Epidermal melanocyte (primary cell): ENCODE data around the gene JPT2.
A peak's percentile ranks its signal among the peaks of the same experiment; 100 is the strongest.
"Not testable (repeated sequence)": the region's sequence is repeated elsewhere in the genome, so short reads cannot be mapped to it uniquely, and the experiment has no call there.

Experiments
- DNase-seq: peaks from one replicate; pipeline ENCODE4 v3.0.0; 2011; ENCODE audit warnings: low spot score; ENCODE audit not compliant: insufficient read length

JPT2 gene

DNA sequence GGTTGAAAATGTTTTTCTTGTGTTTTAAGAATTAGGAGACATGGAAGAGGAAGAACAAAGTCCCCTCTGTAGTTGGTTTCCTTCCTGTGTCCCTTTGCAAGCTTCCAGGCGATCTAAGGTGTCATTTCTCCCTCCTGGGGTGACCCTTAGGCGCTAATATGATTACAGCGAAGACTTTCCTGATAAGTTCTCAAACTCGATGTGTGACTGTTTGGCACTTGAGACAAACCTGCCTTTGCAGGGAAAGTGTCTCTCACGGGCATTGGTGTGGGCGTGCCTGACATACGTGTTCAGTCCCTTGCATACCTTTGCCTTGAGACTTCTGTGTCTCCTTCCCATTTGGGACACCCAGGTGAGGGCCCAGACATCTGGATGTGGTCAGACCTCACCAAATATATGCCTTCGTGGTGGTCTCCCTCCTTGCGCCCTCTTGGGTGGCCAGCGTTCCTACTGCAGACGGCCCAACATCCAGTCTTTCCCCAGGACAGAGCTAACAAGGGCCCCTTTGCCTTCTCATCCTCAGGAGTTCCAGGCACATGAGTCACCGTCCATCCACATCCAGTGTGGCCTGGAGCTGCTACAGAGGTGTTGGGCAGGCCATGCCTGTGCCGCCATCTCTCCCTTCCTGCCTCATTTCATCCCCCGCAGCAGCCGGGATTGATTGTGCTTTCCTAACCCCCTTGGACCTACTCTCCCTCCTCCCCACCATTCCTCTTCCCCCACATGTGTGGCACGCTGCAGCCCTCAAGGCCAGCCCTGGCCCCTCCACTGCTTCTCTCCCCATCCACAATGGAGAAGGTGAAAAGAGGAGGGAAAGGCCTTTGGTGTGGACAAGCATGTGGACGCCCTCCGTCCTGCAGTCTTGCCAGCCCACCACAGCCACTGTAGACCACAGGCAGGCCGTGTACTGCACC, 3.1 kb upstream of the JPT2 start:
- DNase-seq, result no peak

DNA sequence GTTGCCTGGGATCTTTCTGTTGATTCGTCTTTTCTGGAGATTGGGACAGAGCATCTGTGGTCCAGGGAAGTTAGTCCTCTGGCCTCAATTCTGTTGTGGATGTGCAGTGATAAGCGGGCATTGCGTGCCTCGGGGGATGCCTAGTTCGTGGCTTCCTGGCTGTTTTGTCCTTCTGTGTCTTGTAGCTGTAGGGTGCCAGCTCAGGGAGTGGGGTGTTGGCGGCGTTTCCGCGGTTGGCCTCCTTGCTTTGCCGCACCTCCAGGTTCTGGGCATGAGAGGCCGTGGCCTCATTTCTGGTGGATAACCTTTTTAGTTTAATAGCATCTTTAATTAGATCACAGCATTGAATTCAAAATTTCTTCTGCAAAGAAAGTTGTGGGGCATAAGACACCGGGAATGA, 1.4 kb upstream of the JPT2 start:
- no peak for DNase-seq

DNA sequence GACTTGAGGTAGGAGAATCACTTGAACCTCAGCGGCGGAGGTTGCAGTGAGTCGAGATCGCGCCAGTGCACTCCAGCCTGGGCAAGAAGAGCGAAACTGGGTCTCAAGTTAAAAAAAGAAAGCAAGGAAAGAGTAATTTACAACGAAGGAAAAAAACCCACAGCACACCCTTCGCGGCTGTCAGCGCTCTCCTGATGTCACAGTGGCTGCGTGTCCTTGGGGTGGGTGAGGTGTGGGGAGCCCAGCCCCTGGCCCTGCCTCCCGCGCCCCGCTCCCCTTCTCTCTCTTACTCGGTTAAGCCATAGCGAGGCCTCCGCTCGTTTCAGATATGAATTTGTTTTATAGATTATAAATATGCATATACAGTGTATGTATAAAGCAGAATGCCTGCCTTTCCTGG, 740 bp upstream of the JPT2 start:
- no peak for DNase-seq

DNA sequence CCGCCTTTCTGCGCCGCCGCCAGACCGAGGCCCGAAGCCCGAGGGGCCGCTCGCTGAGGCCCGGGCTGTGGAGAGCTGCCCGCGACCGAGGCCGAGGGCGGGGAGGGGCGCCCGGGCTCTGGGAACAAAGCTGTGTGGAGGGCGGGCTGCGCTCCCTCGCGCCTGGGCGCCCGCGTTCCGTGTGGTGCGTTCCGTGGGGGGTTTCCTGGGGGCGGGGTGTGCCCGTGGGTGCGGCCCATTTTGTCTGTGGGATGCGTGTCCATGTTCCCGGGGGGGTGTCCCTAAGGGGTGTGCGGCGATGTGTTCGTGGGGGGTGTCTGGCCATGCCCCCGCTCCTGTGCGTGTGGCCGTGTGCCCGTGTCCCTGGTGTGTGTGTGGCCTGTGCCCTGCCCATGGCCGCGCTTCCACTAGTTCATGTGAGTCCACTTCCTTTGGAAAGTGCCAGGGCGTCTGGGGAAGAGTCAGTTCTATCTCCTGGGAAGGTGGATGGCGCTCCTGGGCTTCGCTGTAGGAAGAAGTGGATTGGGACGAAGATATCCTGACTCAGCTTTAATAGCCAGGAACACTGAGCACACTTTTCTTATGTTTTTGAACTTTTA, 520 bp downstream of the JPT2 start:
- DNase-seq, result no peak

DNA sequence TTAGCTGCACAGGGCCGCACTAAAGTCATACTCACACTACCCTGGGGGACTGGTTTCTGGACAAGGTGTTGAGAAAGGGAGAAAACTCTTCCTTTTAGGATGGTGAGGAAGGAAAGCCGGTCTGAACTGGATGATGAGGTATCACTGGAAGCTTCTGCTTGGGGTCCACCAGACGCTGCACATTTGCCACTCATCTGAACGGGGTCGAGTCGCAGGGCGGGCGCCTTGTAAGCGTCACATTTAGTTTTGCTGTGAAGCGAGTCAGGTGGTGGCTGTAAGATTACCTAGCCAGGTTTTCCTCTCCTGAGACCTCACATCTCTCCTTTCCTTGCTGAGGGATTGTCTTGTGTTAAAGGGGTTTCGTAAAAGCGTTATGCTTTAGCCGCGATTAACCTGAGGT, 2.3 kb downstream of the JPT2 start:
- no peak for DNase-seq

DNA sequence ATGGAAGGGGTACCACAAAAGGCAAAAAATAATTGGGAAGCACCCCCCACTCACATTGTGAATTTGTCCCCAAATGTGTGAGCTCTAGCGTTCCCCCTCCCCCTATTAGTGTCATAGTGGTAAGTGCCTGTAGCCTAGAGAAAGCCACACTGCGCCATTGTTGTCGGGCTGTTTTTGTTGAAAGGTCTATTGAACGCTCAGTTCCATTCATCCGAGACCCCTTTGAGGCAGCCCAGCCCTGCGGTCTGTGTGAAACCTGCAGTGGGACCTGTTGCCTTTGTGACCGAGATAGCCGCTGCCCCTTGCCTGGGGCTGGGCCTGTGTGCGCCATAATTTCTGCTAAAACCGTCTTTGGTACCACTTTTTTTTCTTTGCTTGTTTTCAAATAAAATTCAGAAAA, 3.0 kb downstream of the JPT2 start:
- DNase-seq, result no peak

DNA sequence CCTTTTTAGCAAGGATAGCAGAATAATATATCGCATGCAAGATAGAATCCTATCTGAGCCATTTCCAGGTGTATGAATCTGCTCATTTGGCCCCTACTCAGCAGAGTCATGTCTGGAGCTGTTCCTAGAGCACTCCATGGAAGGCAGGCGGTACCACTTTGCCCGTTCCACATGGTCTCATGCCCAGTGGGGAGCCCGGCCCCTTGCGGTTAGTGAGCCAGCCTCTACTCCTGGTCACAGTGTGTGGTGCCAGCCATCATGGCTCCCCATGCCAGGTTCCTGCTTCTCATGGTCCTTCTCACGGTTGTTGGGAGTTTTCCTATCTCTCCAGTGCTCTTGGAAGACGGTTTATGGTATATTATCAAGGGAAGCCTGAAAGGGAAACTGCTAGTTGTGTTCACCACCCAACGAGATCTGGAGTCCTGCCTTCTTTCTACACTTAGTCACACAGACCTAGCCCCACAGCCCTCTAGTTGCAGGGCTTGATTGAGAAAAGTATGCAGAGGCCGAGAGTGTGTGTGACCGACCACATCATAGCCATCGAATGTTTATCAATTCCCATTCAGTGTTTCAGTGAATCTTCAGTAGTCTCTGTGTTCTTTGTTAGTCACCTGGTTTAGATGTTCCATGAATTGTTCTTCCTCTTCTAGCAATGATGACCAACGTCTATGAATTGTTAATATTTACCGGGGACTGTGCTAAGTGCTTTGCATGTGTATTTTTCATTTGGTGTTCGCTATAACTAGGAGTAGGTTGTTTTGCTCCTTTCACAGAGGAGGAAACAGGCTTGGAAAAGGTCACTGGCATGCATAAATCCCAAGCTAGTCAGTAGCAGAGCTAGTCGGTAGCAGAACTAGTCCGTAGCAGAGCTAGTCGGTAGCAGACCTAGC, 9.6 kb downstream of the JPT2 start:
- DNase-seq, result no peak

DNA sequence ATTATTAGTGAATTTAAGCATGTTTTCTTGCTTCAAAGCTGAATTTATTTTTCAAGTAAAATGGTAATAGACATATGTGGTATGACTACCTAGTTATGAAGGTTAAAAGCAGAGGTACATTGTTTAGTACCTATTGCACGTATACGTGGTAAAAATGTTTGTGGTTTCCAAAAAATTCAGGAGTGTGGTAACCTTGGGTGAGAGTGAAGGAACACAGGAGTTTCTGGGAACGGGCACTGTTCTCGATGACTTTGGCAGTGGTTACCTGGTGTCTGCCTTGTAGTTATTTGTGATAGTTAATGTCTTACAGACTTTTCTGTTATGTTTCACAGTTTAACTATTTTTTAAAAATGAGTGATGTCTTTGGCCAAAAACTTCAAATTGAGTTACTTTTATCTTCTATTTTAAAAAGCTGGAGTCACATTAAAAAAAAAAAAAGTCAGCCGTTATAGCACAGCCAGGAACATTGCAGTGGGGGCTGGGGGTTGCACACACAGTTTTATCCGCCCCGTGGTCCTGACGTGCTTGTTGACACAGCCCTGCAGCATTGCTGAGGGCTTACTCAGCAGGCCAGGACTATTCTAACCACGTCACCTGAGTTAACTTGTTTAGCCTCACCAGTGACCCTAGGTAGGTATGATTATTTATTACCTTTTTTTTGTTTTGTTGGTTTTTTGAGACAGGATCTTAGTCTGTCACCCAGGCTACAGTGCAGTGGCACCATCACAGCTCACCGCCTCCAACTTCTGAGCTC, 10.9 kb downstream of the JPT2 start:
- DNase-seq, result no peak

DNA sequence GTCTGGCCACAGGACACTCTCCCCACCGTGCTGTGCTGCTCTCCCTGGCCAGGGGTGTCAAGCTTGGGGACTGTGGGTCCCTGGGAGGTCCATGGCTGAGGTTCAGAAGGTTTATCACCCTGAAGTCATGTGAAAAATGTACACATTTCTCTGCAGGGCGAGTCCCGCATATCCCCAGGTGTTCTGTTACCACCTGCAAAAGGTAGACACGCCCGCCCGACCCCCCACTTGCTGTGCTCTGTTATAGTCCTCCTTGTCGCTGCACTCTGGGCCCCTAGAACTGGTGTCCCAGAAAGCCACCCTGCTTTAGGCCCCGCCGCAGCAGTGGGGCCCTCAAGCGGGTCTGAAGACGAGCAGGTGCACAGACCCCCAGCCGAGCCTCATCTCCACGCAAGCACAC, 11.8 kb downstream of the JPT2 start:
- DNase-seq, result no peak

DNA sequence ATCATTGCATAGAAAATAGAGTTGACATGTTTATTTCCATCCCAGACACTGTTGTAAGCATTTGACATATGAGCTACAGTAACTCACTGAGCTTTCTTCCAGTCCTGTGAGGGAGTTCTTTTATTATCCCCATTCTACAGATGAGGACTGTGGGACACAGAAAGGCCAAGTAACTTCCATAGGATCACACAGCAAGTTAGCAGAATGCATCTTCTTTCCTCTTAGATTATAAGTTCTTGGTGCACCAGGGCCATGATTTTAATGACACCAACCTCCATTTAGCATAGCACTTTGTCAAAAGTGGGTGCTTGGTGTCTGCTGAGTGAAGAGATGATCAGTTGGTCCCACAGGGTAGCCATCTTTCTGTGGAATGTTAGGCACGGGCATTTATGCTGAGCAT, 12.7 kb downstream of the JPT2 start:
- no peak for DNase-seq

DNA sequence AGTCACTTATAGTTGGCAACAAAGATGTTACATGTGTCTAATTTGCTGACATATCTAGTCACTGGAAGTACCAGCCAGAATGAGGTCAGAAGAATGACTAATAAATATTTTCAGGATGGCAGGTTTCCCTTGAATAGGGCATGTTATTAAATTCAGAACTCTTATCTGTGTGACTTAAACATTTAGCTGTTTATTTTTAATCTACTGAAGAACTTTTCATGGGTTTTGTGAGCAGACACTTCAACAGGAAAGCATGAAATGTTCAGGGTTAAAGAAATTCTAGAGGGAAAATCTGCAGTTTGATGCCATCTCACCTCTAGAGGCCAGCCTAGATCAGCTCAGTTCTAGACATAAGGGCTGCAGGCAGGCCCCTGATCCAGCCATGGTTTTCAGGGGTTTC, 13.2 kb downstream of the JPT2 start:
- no peak for DNase-seq

DNA sequence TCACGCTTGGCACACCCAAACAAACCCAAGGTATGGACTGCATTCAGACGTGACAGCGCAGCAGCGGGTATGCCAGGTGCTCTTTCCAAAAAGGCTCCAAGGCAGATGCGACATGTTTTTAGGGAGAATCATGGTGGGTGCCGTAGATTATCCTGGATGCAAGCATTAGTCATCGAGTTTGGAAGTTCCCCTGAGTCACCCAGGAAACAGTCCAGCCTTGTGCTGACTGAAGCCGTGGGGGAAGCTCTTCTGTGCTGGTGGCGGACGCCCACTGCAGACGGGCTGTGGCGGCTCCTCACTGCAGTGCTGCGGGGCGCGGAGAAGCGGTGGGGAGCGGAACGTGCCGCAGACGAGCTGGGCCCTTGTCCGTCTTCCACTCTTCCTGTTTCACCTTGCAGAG, 13.9 kb downstream of the JPT2 start:
- no peak for DNase-seq

DNA sequence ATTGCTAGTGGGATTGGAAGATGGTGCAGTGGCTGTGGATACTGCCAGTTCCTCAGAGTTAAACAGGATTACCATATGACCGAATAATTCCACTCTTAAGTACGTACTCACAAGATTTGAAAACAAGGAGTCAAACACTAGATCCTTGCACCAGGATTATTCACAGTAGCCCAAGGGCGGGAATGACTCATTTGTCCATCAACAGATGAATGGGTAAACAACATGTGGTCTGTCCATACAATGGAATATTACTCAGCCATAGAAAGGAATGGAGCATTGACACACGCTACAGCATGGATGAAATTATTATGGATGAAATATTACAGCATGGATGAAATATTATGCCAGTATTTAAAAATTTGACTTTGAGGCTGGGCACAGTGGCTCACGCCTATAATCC, 18.8 kb downstream of the JPT2 start:
- no peak for DNase-seq

DNA sequence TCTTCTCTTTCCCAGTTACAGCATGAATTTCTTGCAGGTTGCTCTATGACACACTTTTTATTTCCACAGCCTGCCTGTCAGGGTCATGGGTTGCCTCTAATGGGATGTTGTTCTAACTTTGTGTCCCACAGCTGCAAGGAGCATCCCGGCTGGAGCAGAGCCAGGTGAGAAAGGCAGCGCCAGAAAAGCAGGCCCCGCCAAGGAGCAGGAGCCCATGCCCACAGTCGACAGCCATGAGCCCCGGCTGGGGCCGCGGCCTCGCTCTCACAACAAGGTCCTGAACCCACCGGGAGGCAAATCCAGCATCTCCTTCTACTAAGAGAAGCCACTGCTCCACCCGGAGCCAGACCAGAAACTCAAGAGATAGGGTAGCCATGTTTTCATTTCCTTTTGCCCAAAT, 20.6 kb downstream of the JPT2 start:
- no peak for DNase-seq

DNA sequence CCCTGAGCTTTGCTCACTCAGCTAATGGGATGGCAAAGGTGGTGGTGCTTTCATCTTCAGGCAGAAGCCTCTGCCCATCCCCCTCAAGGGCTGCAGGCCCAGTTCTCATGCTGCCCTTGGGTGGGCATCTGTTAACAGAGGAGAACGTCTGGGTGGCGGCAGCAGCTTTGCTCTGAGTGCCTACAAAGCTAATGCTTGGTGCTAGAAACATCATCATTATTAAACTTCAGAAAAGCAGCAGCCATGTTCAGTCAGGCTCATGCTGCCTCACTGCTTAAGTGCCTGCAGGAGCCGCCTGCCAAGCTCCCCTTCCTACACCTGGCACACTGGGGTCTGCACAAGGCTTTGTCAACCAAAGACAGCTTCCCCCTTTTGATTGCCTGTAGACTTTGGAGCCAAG, 22.2 kb downstream of the JPT2 start:
- no peak for DNase-seq

DNA sequence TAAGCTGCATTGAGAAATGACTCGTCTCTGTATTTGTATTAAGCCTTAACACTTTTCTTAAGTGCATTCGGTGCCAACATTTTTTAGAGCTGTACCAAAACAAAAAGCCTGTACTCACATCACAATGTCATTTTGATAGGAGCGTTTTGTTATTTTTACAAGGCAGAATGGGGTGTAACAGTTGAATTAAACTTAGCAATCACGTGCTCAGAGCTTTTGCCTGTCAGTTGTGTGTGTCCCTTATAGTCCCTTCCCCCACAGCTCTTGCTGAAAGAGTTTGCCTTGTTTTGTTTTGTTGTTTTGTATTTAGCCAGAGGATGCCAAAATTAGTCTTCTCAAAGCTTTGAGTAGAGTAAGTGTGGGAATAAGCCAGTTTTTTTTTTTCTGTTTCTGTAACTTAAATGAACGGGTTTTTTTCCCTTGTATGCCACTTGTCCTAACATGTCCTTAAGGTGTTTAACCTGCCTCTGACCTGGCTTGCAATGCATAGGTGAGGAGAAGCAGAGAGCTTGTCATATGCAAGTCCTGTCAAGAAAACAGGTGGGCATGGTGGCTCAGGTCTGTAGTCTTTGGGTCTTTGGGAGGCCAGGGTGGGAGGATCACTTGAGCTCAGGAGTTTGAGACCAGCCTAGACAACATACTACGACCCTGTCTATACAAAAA, 23.3 kb downstream of the JPT2 start:
- DNase-seq, result no peak

DNA sequence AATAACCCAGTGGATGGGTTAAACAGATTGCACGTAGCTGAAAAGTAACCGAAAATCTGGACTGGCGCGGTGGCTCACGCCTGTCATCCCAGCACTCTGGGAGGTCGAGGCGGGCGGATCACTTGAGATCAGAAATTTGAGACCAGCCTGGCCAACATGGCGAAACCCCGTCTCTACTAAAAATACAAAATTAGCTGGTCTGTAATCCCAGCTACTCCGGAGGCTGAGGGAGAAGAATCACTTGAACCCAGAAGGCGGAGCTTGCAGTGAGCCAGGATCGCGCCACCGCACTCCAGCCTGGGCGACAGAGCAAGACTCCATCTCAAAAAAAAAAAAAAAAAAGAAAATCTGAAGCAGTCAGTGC, 27.2 kb downstream of the JPT2 start:
- DNase-seq, result not testable (repeated sequence)

DNA sequence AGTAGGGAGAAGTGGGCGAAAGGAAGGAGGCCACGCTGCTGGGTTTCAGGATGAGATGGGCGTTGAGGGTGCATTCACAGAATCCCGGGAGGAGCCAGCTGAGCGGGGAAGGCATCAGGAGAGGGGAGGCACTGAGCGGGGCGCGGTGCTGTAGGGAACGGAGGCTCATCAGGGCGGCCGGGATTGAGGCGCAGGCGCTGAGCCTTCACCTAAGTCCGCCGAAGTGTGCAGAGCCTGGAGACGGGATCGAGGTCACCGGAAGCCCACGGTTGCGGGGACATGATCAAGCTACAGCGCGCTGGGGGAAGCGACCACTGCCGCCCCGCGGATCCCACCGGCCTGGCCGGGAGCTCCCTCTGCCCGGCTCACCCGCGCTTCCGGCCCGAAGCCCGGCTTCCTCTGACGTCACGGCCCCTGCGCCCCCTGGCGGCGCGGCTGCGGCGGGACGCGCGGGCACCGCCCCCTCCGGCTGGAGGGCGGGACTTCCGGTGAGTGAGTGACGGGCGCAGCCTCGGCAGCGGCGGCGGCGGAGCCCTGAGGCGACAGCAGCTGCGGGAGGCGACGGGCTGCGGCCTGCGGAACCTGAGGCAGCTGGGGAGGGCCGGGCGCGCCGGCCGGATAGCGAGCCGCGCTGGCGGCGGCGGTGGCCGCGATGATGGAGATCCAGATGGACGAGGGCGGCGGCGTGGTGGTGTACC, 27.8 kb downstream of the JPT2 start, which contains the start of gene MAPK8IP3:
Gene MAPK8IP3 (plus strand): TSS at position 508 of the 698 bp plus-strand sequence. CDS start 145 bp downstream, at position 653.
- DNase-seq, result peak; percentile 91

DNA sequence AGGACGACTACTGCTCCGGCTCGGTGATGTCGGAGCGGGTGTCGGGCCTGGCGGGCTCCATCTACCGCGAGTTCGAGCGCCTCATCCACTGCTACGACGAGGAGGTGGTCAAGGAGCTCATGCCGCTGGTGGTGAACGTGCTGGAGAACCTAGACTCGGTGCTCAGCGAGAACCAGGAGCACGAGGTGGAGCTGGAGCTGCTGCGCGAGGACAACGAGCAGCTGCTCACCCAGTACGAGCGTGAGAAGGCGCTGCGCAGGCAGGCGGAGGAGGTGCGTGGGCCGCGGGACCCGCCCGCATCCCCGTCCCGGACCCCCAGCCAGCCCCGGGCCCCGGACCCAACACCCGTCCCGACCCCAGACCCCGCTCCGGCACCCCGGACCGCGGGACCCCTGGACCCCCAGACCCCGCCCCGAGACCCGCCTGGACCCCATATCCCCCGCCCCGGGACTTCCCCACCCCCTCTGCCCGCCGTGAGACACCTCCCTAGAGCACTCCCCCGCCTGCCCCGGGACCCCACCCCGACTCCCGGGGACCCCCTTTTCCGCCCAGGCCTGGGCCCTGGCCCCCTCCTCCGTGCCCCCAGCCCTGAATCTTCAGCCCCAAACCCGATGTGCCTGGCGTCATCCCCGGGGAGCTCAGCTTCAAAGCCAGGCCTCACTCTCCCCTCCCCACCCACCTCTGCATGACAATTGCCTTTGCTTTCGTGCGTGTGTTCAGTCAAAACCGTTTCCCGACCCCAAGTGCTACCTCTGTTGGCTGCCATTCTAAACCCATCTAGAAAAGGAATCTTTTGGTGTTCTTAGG, 28.5 kb downstream of the JPT2 start:
- DNase-seq, result peak; percentile 43
